ENCODE measurements around the gene SLC44A2.

DNA sequence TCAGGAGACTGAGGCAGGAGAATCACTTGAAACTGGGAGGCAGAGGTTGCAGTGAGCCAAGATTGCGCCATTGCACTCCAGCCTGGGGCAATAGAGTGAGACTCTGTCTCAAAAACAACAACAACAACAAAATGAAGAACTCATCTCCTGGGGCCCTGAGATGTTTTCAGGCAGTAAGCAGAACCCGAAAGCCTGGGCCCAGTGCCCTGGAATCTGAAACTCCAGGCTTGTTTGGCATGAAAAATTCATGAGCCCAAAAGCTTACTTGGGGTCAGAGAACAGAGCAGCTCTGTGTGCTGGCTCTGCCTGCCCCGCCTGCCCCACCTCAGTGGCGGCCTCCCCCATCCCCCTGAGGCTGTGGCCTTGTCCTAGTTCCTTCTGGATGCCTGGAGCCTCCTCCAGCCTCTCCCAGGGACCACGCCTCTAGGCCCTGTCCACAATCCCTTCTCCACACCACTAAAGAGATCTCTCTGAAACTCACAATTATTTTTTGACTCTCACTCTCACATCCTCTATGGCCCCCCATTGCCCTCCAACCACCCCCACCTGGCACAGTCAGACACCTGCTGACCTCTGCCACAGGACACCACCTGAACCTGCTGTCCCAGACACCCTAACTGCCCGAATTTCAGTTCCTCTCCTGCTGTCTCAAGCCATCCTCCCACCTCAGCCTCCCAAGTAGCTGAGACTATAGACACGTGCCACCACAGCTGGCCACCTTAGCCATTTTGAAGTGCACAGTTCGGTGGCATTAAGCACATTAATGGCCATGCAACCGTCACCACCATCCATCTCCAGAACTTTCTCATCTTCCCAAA is 31.3 kb upstream of the SLC44A2 start:
- TF ChIP-seq CTCF (IDR thresholded peaks at IDR 0.05): no peak
- TF ChIP-seq POLR2AphosphoS5 (IDR thresholded peaks at IDR 0.05): no peak
- TF ChIP-seq POLR2A (IDR thresholded peaks at IDR 0.05): no peak
- TF ChIP-seq EP300 (IDR thresholded peaks at IDR 0.05): no peak

All from gastroesophageal sphincter (tissue), 3 donors.